Effector memory CD8-positive, alpha-beta T cell (primary cell): ENCODE data around the gene MEN1.

Experiments used
- ATAC-seq: fragments of 150-1000 bp; cut with Tn5 transposase; replicated peaks from 2 replicates; pipeline ENCODE4 v1.10.0; 2021; ENCODE audit warnings: mild to moderate bottlenecking, moderate library complexity
- DNase-seq, 3 experiments: peaks; one replicate each; pipeline ENCODE4 v3.0.0; 2021
- H3K27ac Mint-ChIP-seq, 2 donors: one replicate each; pipeline ENCODE4 v1.8.0; 2022; ENCODE audit warnings: mild to moderate bottlenecking in 2 of 2, mixed read lengths in 2 of 2, moderate library complexity in 2 of 2
- H3K27me3 Mint-ChIP-seq, 2 donors: one replicate each; pipeline ENCODE4 v1.8.0; 2022; ENCODE audit warnings: mixed read lengths in 2 of 2
- H3K36me3 Mint-ChIP-seq: one replicate; pipeline ENCODE4 v1.8.0; 2022; ENCODE audit warnings: mild to moderate bottlenecking, moderate library complexity, mixed read lengths; ENCODE audit not compliant: insufficient read depth
- H3K4me1 Mint-ChIP-seq, 2 donors: one replicate each; pipeline ENCODE4 v1.8.0; 2022; ENCODE audit warnings: low read depth in 2 of 2, mixed read lengths in 2 of 2
- H3K4me3 Mint-ChIP-seq, 2 donors: one replicate each; pipeline ENCODE4 v1.8.0; 2022; ENCODE audit warnings: mild to moderate bottlenecking in 2 of 2, mixed read lengths in 2 of 2, moderate library complexity in 2 of 2
- H3K9me3 Mint-ChIP-seq, 2 donors: one replicate each; pipeline ENCODE4 v1.8.0; 2022; ENCODE audit warnings: mixed read lengths in 2 of 2
- total RNA-seq, 9 experiments: gene quantifications; one replicate each; lab custom pipeline; 2026; lab: John Stamatoyannopoulos, UW

MEN1 gene
- total RNA-seq, result 25.4 to 51.0 (median 47.4) reads per million in 9 experiments

GRCh38 chr11:64810271-64810890 lies at the start of gene MEN1:
TSS of gene MEN1 (minus strand) at chr11:64810551. CDS start at chr11:64810109, 442 bp downstream.
- H3K27me3 Mint-ChIP-seq, result no peaks in the 10 kb centered on the region
- ATAC-seq, result peak; percentile 83
- no peaks in the 10 kb centered on the region for H3K9me3 Mint-ChIP-seq
- H3K36me3 Mint-ChIP-seq, result peaks cover 7% of the 10 kb centered on the region
- peak within 1 kb of the TSS; percentile 93 to 94 for H3K27ac Mint-ChIP-seq
- H3K4me3 Mint-ChIP-seq, result peak within 1 kb of the TSS; percentile 96 to 98
- DNase-seq, result peak; percentile 63 to 82 (median 63)
- H3K4me1 Mint-ChIP-seq, result peaks cover 15 to 31% of the 10 kb centered on the region in 2 donors

- ATAC-seq (peak; percentile 72), DNase-seq (peak; percentile 55 to 57 (median 56))
- Mint-ChIP-seq H3K4me3 (peak overlapping the region; percentile 83 to 92), H3K4me1 (peaks cover 76 to 79% of the 10 kb centered on the region in 2 donors), H3K27me3 (no peaks in the 10 kb centered on the region), H3K9me3 (no peaks in the 10 kb centered on the region), H3K36me3 (peaks cover 97% of the 10 kb centered on the region), H3K27ac (peak overlapping the region; percentile 96 to 98)
Measured at GRCh38 chr11:64859542-64860414, 49.4 kb upstream of the MEN1 start.

- Mint-ChIP-seq H3K36me3 (peaks cover 97% of the 10 kb centered on the region), H3K4me3 (peak overlapping the region; percentile 83 to 92), H3K9me3 (no peaks in the 10 kb centered on the region), H3K27ac (peak overlapping the region; percentile 96 to 98), H3K4me1 (peaks cover 74 to 78% of the 10 kb centered on the region in 2 donors), H3K27me3 (no peaks in the 10 kb centered on the region)
- peak; percentile 58 to 62 (median 59) for DNase-seq
- ATAC-seq, result peak; percentile 55
Measured at GRCh38 chr11:64858467-64859263, 48.3 kb upstream of the MEN1 start.

- peaks cover 78 to 81% of the 10 kb centered on the region in 2 donors for H3K4me1 Mint-ChIP-seq
- no peak for ATAC-seq
- peak overlapping the region; percentile 44 to 98 for H3K27ac Mint-ChIP-seq
- no peak for DNase-seq
- no peaks in the 10 kb centered on the region for H3K9me3 Mint-ChIP-seq
- H3K36me3 Mint-ChIP-seq, result peaks cover 97% of the 10 kb centered on the region
- no peaks in the 10 kb centered on the region for H3K27me3 Mint-ChIP-seq
- peak overlapping the region; percentile 73 to 86 for H3K4me3 Mint-ChIP-seq
Measured at GRCh38 chr11:64857485-64857884, 47.1 kb upstream of the MEN1 start.

- peak overlapping the region; percentile 73 to 86 for H3K4me3 Mint-ChIP-seq
- peaks cover 100% of the 10 kb centered on the region for H3K36me3 Mint-ChIP-seq
- peaks cover 80 to 84% of the 10 kb centered on the region in 2 donors for H3K4me1 Mint-ChIP-seq
- no peaks in the 10 kb centered on the region for H3K9me3 Mint-ChIP-seq
- H3K27me3 Mint-ChIP-seq, result no peaks in the 10 kb centered on the region
- peak overlapping the region; percentile 95 to 97 for H3K27ac Mint-ChIP-seq
- ATAC-seq (no peak), DNase-seq (no peak)
Measured at GRCh38 chr11:64856382-64857227, 46.3 kb upstream of the MEN1 start.

- no peak for DNase-seq
- no peaks in the 10 kb centered on the region for H3K9me3 Mint-ChIP-seq
- H3K4me3 Mint-ChIP-seq, result peak overlapping the region; percentile 73 to 86
Measured at GRCh38 chr11:64855596-64856304, 45.4 kb upstream of the MEN1 start.

GRCh38 chr11:64854534-64855502 lies 44.5 kb upstream of the MEN1 start:
- H3K27ac Mint-ChIP-seq, result peak overlapping the region; percentile 95 to 97
- H3K36me3 Mint-ChIP-seq, result peaks cover 98% of the 10 kb centered on the region
- H3K27me3 Mint-ChIP-seq, result no peaks in the 10 kb centered on the region
- DNase-seq (no peak), ATAC-seq (peak; percentile 3)
- no peaks in the 10 kb centered on the region for H3K9me3 Mint-ChIP-seq
- peaks cover 77 to 78% of the 10 kb centered on the region in 2 donors for H3K4me1 Mint-ChIP-seq
- peak overlapping the region; percentile 73 to 86 for H3K4me3 Mint-ChIP-seq

More at GRCh38 chr11:64855596-64856304, 45.4 kb upstream of the MEN1 start:
- no peak for ATAC-seq
- Mint-ChIP-seq H3K36me3 (peaks cover 100% of the 10 kb centered on the region), H3K4me1 (peaks cover 82 to 85% of the 10 kb centered on the region in 2 donors), H3K27me3 (no peaks in the 10 kb centered on the region), H3K27ac (peak overlapping the region; percentile 95 to 97)

- H3K36me3 Mint-ChIP-seq, result peaks cover 98% of the 10 kb centered on the region
- H3K27ac Mint-ChIP-seq, result peak overlapping the region; percentile 95 to 97
Measured at GRCh38 chr11:64854157-64854533, 43.8 kb upstream of the MEN1 start.

GRCh38 chr11:64853709-64854108 lies 43.4 kb upstream of the MEN1 start:
- Mint-ChIP-seq H3K36me3 (peaks cover 98% of the 10 kb centered on the region), H3K27ac (peak overlapping the region; percentile 90 to 97), H3K4me3 (peak overlapping the region; percentile 59 to 86), H3K27me3 (no peaks in the 10 kb centered on the region), H3K9me3 (no peaks in the 10 kb centered on the region), H3K4me1 (peaks cover 77 to 78% of the 10 kb centered on the region in 2 donors)
- ATAC-seq (peak; percentile 11), DNase-seq (no peak)

More at GRCh38 chr11:64854157-64854533, 43.8 kb upstream of the MEN1 start:
- no peak for ATAC-seq
- DNase-seq, result no peak
- Mint-ChIP-seq H3K27me3 (no peaks in the 10 kb centered on the region), H3K9me3 (no peaks in the 10 kb centered on the region), H3K4me3 (peak overlapping the region; percentile 46 to 86), H3K4me1 (peaks cover 77 to 78% of the 10 kb centered on the region in 2 donors)

- peak; percentile 19 for ATAC-seq
- Mint-ChIP-seq H3K27ac (peak overlapping the region; percentile 90 to 97), H3K4me1 (peaks cover 78 to 80% of the 10 kb centered on the region in 2 donors), H3K36me3 (peaks cover 95% of the 10 kb centered on the region), H3K4me3 (peak overlapping the region; percentile 59 to 86), H3K27me3 (no peaks in the 10 kb centered on the region), H3K9me3 (no peaks in the 10 kb centered on the region)
- DNase-seq, result no peak
Measured at GRCh38 chr11:64852804-64853509, 42.6 kb upstream of the MEN1 start.
